Stomach smooth muscle (tissue), 2 donors: Measurements from ENCODE around the gene GNB1.

Experiments
- H3K27ac ChIP-seq: one replicate; pipeline ENCODE4 v1.7.0; 2013; ENCODE audit warnings: mild to moderate bottlenecking, low read length, inconsistent platforms
- H3K27me3 ChIP-seq, 2 donors: one replicate each; pipeline ENCODE4 v1.7.0; 2013; ENCODE audit warnings: low read length in 2 of 2; ENCODE audit not compliant: insufficient read depth in 2 of 2, control insufficient read depth in 1 of 2
- H3K36me3 ChIP-seq, 2 donors: one replicate each; pipeline ENCODE4 v1.7.0; 2013; ENCODE audit warnings: low read length in 2 of 2; ENCODE audit not compliant: control insufficient read depth in 2 of 2, insufficient read depth in 2 of 2
- H3K4me1 ChIP-seq: one replicate; pipeline ENCODE4 v1.7.0; 2013; ENCODE audit warnings: low read length; ENCODE audit not compliant: control insufficient read depth, insufficient read depth
- H3K4me3 ChIP-seq, 2 donors: one replicate each; pipeline ENCODE4 v1.7.0; 2013; ENCODE audit warnings: low read length in 2 of 2
- H3K9ac ChIP-seq, 2 donors: one replicate each; pipeline ENCODE4 v1.7.0; 2013; ENCODE audit warnings: low read length in 2 of 2, mild to moderate bottlenecking in 1 of 2
- H3K9me3 ChIP-seq, 2 donors: one replicate each; pipeline ENCODE4 v1.7.0; 2013; ENCODE audit warnings: low read length in 2 of 2; ENCODE audit not compliant: control insufficient read depth in 2 of 2
- donor health status: healthy.
- donor health status: Pancreatic carcinoma.

GNB1 gene

DNA sequence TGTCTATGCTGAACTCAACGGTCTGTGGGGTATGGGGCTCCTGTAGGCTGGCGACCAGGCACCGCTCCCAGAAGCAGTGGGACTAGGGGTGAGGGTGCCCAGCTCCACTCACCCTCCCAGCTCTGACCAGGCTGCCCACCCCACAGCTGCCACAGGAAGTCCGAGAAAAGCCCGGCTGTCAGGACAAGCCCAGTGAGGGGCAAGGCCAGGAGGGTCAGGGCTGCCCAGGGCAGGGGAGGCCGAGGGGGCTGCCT, 31.7 kb upstream of the GNB1 start:
- H3K4me1 ChIP-seq: peaks cover 19% of the 10 kb centered on the region
- no peaks in the 10 kb centered on the region for H3K27me3 ChIP-seq
- no peaks in the 10 kb centered on the region for H3K9me3 ChIP-seq
- no peaks in the 10 kb centered on the region for H3K36me3 ChIP-seq
- H3K27ac ChIP-seq: no peak overlapping the region
- H3K4me3 ChIP-seq: no peak overlapping the region
- no peak overlapping the region for H3K9ac ChIP-seq

DNA sequence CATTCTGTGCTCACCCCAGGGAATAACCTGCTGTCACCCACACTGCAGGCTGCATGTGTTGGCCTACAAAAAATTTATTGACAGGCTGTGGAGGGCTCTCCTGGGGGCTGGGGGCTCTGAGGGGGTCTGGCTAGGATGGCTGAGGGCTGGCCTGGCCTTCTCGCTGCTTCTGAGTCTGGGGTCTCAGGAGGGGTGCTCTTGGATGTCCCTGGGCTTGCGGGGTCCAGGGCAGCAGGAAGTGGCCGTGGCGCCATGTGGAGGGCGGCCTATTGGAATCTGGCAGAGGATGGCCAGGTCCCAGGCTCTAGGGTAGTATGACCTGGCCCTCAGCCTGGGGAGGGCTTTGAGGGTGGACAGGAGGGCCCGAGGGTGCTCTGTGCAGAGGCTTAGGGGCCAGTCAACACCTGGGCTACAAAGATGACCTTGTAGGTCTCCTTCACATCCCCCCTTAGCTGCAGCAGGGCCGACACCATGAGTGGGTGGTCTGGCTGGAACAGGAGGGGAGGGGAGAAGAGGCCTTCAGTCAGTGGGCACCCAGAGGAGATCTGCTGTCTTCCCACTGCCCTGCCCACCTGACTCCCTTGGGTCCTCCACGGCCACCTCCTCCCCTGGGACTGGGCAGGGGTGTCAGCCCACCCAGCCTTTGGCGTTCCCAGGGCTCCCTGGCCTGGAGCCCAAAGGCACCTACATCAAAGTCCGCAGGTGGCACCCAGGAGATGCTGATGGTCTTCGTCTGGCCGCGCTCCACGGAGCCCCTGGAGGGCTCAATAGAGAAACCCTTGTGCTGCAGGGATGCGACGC, 31.2 kb upstream of the GNB1 start:
- no peaks in the 10 kb centered on the region for H3K9me3 ChIP-seq
- no peaks in the 10 kb centered on the region for H3K27me3 ChIP-seq
- H3K9ac ChIP-seq: no peak overlapping the region
- H3K36me3 ChIP-seq: no peaks in the 10 kb centered on the region
- H3K4me1 ChIP-seq: peaks cover 19% of the 10 kb centered on the region
- no peak overlapping the region for H3K27ac ChIP-seq
- H3K4me3 ChIP-seq: no peak overlapping the region

DNA sequence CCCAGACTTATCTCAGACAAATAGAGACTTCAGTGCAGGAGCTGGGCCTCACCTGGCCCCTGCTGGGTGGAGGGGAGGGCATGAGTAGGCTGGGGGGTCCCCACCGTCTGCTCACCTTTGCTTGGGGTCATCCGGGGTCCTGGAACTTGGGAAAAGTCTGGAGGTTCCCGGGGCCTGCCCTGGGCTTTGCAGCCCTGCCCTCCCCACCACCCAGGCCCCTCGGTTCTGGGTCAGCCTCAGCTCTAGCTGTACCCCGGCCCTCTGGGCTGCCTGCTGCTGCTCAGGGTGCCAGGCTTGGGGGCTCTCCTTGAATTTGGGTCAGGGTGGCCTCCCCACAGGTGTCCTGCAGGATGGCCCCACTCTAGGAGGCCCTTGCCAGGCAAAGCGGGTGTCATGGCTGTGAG, 30.6 kb upstream of the GNB1 start:
- Histone ChIP-seq H3K36me3 (no peaks in the 10 kb centered on the region), H3K27ac (no peak overlapping the region), H3K4me3 (no peak overlapping the region), H3K9me3 (no peaks in the 10 kb centered on the region), H3K9ac (no peak overlapping the region), H3K27me3 (no peaks in the 10 kb centered on the region), H3K4me1 (peaks cover 19% of the 10 kb centered on the region)

DNA sequence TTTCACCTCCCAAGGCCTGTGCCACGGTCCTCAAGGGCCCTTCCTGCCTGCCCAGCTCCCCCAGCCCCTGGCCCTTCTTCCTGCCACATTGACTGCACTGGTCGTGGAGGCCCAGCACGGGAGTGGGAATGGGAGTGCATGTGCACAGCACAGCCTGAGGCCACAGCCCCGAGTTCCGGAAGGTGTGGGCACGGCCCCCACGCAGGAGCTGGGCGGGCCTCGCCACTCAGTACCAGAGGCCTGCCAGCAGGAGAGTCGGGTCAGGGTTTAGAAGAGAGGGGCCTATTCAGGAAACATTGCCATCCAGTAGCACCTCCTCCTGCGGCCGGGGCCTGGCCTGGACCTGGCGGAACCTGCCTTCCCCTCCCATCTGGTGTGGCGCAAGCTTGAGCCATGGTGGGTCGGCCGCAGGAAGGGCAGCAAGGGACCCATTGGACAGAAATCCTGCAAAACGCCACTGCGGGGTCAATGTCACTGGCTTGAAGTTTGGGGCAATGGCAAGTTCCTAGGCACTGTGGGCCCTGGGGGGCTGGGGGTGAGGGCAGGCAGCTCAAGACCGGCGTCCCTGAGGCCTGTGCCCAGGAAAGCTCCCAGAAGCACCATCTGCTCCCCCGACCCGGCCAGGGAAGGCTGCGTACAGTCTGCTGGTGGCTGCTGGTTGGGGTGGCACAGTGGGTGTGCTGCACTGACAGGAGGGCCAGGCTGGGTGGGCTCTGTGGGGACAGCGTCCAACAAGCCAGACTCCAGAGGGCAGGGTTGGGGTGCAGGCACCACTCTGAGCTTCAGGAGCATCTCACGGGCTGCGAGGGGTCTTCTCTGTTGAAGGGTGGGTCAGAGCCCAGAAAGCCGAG, 29.9 kb upstream of the GNB1 start:
- H3K9me3 ChIP-seq: no peaks in the 10 kb centered on the region
- H3K4me1 ChIP-seq: peaks cover 19% of the 10 kb centered on the region
- no peaks in the 10 kb centered on the region for H3K36me3 ChIP-seq
- H3K9ac ChIP-seq: no peak overlapping the region
- H3K27ac ChIP-seq: no peak overlapping the region
- no peak overlapping the region for H3K4me3 ChIP-seq
- no peaks in the 10 kb centered on the region for H3K27me3 ChIP-seq

DNA sequence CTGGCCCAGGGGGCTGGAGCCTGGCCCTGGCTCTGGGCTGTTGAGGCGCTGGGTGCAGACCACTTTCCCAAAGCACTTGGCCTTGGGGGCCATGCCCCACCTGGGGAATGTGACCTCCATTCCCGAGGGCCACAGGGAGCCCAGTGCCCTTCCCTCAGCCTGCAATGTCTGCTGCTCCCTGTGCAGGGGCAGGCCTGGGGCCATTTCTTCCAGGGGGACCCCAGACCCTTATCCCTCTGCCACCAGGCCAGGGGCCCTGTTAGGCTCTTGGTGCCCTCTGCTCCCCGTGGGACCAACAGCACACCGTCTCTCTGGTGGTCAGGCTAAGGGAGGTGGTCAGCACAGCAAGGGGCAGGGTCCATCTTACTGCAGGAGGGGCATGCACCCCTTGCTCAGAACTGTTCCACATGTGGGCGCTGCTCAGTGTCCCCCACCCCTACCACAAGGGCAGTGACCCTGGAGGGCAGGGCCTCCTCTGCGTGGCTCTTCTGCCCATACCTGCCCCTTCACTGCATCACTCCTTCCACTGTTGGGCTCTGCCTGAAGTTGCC, 29.2 kb upstream of the GNB1 start:
- no peaks in the 10 kb centered on the region for H3K9me3 ChIP-seq
- H3K27me3 ChIP-seq: no peaks in the 10 kb centered on the region
- no peak overlapping the region for H3K9ac ChIP-seq
- peak overlapping the region; percentile 46 to 71 for H3K4me3 ChIP-seq
- peaks cover 19% of the 10 kb centered on the region for H3K4me1 ChIP-seq
- peak overlapping the region; percentile 31 for H3K27ac ChIP-seq
- no peaks in the 10 kb centered on the region for H3K36me3 ChIP-seq

DNA sequence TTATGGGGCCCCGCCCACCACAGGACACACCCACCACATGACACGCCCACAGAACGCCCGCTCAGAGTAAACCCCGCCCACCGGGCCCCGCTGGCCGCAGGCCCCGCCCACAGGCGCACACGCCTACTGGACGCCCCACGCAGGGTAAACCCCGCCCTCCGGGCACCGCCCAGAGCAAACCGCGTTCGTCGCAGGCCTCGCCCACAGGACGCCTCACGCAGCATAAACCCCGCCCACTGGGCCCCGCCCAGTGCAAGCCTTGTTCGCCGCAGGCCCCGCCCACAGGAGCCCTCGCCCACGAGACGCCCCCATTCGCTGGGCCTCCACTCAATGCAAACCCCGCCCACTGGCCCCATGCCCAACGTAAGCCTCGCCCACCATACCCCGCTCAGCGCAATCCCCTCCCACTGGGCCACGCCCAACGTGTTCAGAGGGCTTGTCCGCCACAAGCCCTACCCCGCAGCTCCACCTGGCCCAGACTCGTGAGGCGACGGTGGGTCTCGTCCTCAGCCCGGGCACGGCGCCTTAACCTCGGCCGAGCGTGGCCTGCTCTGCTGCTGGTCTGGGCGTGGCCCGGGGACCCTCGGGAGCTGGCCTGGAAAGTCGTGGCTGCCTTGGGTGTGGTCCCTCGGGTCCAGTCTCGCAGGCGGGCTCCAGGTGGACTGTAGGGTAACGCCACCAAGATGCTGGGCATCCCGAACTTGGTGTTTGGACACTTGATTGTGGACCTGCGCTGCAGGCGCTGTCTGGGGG, 28.6 kb upstream of the GNB1 start:
- Histone ChIP-seq H3K4me3 (peak overlapping the region; percentile 55 to 71), H3K9ac (no peak overlapping the region), H3K9me3 (no peaks in the 10 kb centered on the region), H3K36me3 (no peaks in the 10 kb centered on the region), H3K4me1 (peaks cover 19% of the 10 kb centered on the region), H3K27ac (peak overlapping the region; percentile 31), H3K27me3 (no peaks in the 10 kb centered on the region)

DNA sequence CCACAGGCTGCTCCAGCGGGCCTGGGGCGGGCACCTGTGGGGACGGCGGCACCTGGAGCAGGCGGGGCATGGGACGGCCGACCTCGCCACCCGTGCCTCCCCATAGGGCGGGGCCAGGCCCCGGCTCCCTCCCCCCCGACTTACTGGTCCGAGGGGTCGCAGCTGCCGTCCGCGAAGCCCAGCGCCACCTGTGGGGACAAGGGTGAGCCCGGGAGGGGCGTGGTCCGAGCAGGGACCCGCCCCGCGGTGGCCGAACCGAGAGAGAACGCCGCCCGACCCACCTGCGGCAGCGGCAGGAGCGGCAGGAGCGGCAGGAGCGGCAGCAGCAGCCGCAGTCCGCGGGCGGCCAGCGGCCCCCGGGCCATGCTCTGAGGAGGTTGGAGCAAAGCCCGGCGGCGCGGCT, 28.0 kb upstream of the GNB1 start, which contains the start of gene TMEM52:
TMEM52 (minus strand) TSS at position 379 of the 403 bp plus-strand sequence; CDS start at position 365, 14 bp downstream.
- no peaks in the 10 kb centered on the region for H3K36me3 ChIP-seq
- H3K27ac ChIP-seq: peak within 1 kb of the TSS; percentile 31
- H3K4me1 ChIP-seq: peaks cover 19% of the 10 kb centered on the region
- no peak within 1 kb of the TSS for H3K9ac ChIP-seq
- peak within 1 kb of the TSS; percentile 55 to 71 for H3K4me3 ChIP-seq
- H3K27me3 ChIP-seq: no peaks in the 10 kb centered on the region
- no peaks in the 10 kb centered on the region for H3K9me3 ChIP-seq

DNA sequence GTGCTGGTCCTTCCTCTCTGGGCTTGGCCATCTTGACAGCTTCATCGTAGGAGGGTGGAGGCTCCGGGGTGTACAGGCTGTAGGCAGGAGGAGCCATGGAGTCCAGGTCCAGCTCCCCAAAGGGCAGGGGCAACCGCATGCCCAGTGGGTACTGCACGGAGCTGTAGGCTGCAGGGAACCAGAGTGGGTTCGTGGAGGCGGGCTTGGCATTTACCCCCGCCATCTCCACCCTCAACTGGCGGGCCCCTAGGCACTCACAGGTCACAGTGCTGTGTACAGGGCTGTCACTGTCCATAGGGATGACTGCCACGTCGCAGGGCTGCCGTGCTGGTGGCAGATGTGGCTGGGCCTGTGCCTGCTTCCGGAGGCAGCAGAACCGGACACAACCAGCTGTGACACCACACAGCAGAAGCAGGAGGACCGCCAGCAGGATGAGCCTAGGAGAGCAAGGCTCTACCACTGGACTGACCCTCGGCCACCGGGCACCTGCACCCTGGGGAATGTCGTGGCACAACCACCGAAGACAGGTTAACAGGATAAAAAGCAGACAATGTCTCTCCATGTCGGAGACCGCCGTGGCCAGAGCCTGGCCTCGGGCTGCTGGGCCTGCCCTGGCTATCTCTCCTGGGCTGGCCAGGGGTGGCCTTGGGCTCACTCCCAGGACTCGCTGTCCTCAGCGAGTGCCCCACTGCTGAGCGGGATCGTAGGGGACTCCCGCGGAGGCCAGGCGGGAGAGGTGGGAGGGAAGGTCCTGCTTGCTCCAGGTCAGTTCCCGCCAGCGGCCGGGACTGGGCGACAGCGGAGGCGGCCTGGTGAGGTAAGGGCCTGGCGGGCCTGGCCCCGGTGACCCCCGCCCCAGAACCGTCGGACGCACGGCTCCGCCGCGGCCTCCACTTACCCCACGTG, 27.4 kb upstream of the GNB1 start:
- Histone ChIP-seq H3K4me3 (peak overlapping the region; percentile 55 to 71), H3K9ac (no peak overlapping the region), H3K27me3 (no peaks in the 10 kb centered on the region), H3K4me1 (peaks cover 19% of the 10 kb centered on the region), H3K27ac (no peak overlapping the region), H3K36me3 (no peaks in the 10 kb centered on the region), H3K9me3 (no peaks in the 10 kb centered on the region)

- Histone ChIP-seq H3K36me3 (no peaks in the 10 kb centered on the region), H3K9ac (no peak overlapping the region), H3K9me3 (no peaks in the 10 kb centered on the region), H3K4me1 (peaks cover 19% of the 10 kb centered on the region), H3K27me3 (no peaks in the 10 kb centered on the region), H3K27ac (no peak overlapping the region), H3K4me3 (no peak overlapping the region)
Observed at GRCh38 chr1:1917304-1917976, 26.6 kb upstream of the GNB1 start.
